HG03460 (cell line): Measurements from ENCODE around the gene COL16A1.

ENCODE experiments used
- ATAC-seq: cut with Tn5 transposase; IDR thresholded peaks from one replicate; pipeline ENCODE4 v1.9.1; 2021; ENCODE audit not compliant: unreplicated experiment

Gene COL16A1

DNA sequence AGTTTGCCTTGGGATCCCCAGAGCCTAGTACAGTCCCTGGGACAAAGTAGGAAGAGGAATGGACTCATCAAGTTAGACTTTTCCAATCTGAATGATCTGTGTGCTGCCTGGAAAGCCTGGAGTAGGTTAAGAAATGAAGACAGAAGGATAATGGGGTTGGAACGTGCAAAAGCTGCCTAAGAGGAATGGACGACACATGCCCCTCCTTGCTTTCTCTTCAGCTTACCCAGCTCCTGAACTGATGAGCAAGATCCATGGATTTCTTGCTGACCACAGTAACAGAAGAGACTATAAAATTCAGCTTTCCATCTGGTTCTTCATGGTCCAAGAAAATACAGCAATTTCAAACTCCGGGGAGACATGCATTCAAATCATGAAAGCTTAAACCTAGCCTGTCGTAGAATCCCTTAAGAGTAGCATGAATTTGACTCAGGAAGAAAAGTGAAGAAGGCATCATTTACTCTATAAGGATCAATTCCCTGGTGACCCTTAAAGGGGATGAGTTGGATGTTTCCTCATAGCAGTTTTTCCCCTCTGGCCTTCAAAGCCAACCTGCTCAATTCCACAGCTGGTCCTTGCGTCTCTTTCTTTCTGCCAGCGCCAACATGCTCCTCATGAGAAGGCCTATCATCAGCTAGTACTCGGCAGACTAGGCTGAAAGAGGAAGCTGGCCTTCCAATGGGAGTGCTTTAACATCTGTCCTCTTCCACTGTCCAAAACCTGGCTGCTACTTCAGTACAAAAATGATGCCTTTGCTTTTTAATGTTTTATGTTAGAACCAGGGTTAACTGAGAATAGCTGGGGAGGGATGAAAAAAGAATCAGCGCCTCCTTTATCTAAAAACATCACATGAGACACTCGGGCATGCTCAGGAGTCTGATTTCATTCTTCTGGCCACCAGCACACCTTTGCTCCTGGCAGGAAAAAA lies 53.4 kb downstream of the COL16A1 start:
- no peak for ATAC-seq

GRCh38 chr1:31648641-31649357 lies 55.0 kb downstream of the COL16A1 start:
- ATAC-seq = no peak

DNA sequence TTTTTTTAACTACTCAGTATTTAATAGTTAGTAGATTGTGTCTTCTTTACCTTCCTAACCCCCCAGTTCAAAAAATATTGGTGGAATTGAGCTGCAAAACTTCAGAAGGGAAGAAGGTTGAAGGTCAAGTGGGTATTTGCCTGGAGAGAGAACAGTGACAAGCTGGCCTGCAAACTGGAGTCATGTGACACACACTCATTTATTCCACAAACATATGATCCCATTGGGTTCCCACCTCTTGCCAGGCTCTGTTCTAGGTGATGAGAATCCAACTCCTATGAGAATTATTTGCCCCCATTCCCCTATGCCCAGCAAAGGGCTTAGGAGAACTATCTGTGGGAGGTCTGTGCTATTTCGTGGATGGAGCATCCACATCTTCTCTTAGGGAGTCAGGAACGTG lies 55.6 kb downstream of the COL16A1 start:
- no peak for ATAC-seq

GRCh38 chr1:31647106-31647505 lies 56.7 kb downstream of the COL16A1 start:
- ATAC-seq = no peak

DNA sequence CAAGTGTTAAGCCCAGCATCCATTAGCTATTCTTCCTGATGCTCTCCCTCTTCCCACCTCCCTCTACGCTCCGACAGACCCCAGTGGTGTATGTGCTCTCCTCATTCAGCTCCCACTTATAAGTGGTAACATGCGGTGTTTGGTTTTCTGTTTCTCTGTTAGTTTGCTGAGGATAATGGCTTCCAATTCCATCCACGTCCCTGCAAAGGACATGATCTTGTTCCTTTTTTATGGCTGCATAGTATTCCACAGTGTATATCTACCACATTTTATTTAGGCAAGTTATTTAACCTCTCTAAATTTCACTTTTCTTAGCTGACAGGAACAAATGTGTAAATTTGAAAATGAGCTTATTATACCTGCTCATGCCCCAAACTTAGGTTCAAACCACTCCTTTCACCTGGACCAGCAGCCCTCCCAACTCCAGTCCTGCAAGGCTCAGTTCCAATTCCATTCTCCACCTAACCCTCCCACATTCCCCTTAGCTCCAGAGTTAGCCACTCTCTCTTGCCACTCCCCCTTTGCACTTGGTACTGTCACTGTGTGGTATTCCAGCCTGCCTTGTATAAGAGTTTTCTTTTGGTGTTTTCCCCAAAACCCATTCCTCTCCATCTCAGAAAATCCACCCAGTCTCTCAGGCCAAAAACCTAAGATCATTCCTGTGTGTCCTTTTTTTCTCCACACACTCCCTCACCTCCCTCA lies 57.4 kb downstream of the COL16A1 start:
- ATAC-seq = no peak

DNA sequence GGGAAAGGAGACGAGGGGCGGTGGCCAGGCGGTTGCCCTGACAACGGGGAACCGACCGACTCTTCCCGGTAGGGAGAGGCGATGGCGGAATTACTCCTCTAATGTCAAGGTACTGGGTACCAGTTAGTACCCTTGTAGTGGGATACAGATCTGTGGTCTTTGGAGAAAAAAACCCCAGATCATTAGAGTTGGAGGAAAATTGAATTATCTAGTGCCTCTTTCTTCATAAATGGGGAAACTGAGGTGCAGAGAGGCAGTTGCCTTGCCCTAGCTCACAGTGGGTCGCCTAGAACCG lies 58.6 kb downstream of the COL16A1 start:
- ATAC-seq = no peak

DNA sequence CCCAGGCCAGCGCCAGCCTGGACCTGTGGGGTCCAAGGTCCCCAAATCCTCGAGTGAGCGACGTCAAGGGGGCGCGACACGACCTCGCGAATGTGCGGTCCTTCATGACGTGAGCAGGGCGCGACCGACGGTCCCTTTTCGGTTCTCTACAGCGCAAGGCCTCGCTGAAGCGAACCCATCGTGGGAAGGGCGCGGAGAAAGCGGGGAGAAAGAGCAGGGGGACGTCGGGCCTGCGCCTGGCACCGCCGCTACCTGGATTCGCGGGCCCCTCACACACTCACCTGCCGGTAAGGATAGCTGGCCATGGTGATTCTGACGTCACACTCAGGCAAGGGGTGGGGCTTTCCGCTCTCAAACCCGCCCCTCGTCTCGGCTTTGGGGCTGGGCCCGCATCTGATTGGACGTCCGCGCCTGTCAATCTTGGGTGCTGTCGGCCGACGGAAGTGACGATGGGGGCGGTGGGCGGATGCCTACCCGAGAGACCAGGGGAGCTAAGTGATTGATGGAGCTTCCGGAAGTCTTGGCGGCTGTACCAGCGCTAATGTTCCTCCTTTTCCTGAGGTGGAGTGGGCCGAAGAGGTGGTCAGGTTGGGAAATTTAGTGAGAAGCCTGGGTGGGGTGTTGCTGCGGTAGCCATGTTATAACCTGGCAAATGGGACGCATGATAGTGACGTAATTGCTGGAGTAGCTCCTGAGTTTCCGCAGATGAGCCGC lies 59.1 kb downstream of the COL16A1 start, which contains the start of gene PEF1:
Gene PEF1, minus strand, starts transcription at position 317 of the 714 bp plus-strand sequence. Its CDS starts 12 bp downstream, at position 305.
- peak; percentile 88 for ATAC-seq

- no peak for ATAC-seq
Measured at GRCh38 chr1:31643976-31644559, 59.7 kb downstream of the COL16A1 start.

- no peak for ATAC-seq
Measured at GRCh38 chr1:31642897-31643296, 60.9 kb downstream of the COL16A1 start.

DNA sequence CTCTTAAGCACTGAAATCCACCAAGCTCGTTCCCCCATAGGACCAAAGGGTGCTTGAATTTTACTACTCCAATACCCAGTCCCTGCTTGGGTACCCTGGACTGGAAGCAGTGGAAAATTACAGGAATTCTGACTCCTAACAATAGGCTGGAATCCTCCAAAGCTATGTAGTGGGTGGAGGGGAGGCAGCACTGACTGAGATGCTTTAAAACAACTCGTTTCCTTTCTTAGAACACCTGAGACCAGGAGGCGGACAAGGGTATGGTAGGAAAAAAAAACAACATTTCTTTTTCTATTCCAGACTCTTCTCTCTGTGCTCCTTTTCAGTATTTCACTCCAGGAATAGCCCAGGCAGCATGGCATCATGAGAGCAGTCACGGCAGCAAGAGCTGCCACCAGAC lies 61.5 kb downstream of the COL16A1 start:
- ATAC-seq = no peak

GRCh38 chr1:31640964-31641363 lies 62.9 kb downstream of the COL16A1 start:
- ATAC-seq = no peak

DNA sequence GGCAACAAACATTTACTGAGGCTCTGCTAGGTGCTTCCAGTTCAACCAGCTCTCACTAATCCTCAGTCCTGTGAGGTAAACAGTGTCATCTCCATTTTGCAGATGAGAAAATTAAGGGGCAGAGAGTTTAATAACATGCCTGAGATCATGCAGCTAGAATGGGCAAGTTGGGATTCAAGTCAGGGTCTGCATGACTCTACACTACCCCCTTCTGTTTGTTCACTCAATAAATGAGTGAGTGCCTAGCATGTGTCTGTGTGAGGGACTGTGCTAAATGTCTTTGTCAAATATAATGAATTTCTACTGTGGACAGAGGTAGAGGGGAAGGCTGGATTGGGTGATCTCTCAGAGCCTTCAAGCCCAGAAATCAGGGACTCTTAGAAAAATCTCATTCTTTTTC lies 63.6 kb downstream of the COL16A1 start:
- no peak for ATAC-seq

DNA sequence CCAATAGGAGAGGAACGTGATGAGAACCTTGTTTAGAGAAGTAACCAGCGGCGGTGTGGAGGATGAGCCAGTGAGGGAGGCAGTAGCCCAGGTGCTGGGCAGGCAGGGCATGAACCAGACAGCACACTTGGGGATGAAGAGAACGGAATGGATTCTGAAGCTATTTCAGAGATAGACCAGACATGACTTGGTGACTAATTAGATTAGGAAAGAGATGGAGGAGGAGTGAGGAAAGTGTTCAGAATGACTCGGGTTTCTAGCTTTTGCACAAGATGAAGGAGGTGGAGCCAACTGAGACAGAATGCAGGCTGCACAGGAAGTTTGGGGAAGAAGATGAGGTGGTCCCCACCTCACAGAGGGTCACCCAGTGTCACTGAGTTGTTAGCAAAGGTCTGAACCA lies 64.3 kb downstream of the COL16A1 start:
- ATAC-seq = no peak

DNA sequence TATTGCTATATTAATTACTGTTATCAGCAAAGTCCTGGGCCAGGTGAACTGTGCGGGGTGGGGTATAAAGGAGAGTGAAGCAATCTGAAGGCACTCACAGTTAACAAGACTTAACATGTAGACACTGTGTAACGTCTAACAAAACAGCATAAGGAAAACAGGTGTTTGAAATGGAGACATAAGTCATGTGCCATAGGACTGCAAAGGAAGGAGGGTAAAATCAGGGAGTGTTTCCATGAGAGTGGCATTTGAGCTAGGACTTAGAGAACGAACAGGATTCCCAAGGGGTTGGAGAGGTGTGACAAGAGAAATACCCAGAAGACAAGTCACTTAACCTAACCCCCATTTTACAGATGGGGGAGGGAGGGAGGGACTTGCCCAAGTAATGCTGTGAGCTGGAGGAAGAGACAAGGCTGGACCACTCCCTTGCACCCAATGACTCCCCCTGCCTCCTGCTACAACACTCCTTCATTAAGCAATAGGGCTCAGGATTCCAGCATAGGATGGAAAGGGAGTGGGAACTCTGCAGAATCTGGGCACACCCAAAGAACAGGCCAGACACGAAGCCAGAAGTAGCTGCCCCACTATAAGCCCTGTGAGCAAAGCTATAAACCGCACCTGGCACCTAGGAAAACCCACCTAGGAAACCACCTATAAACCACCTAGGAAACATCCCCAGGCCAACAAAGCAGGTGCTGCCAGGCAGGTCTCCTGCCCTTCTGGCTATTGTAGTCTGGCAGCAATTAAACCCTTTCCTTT lies 65.7 kb downstream of the COL16A1 start:
- ATAC-seq = no peak

DNA sequence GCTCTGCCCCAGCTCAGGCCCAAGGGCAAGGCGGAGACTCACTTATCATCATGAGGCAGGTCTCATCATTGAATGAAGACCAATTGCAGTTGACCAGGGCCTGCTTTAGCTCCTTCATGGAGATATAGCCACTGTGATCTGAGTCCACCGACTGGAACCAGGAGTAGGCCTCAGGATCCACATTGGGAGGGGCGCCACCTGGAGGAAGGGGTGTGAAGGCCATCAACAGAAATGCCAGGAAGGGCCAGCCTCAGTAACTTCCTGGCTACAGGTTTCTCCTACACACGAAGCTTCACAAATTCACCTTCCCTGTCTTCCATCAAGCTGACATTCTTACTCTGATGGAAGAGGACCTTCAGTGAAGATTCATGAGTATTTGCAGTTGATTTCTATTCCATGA lies 70.7 kb downstream of the COL16A1 start:
- no peak for ATAC-seq

DNA sequence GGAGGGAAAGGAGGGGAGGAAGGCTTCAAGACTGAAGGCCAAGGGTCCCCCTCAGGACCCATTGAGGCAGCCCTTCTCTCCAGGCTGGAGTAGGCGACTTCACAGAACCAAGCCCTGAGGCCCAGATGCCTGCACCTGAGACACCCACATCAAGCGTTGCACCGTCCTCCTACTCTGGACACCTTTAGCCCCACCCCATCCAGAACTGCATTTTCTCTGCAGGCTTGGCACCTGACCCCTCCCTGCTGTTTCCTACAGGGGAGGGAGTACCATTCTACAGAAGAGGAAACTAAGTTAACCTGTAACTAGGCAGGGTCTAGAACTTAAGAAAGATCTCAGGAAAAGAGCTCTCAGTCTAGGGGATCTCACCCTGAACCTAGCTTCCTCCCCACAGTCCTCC lies 71.2 kb downstream of the COL16A1 start:
- ATAC-seq = no peak

DNA sequence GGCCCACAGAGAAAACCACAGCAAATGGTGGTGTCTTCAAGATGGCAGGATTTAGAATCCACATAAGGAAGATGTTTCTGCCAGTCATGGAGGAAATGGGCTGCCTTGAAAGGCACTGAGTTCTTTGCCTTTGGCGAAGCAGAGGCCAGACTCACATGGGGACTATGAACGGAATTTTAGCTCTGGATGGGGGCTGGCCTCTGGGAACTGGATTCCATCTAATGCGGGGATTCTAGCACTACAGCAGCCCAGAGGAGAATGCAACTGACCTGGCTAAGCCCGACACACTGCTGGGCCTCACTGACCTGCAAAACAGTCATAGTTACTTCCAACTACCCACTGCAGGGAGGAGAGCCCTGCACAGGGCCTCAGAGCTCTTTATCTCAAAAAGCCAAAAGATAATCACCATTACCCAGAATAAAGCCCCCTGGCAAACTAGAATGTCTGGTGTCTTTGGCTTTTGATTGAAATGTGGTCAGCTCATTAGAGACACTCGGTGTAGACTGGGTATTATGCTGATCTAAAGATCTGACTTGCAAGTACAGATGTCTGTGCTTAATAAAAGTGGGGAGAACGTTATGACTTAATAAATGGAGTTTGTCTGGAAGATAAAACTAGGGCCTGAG lies 74.8 kb downstream of the COL16A1 start:
- no peak for ATAC-seq

GRCh38 chr1:31627930-31628559 lies 75.8 kb downstream of the COL16A1 start:
- no peak for ATAC-seq

DNA sequence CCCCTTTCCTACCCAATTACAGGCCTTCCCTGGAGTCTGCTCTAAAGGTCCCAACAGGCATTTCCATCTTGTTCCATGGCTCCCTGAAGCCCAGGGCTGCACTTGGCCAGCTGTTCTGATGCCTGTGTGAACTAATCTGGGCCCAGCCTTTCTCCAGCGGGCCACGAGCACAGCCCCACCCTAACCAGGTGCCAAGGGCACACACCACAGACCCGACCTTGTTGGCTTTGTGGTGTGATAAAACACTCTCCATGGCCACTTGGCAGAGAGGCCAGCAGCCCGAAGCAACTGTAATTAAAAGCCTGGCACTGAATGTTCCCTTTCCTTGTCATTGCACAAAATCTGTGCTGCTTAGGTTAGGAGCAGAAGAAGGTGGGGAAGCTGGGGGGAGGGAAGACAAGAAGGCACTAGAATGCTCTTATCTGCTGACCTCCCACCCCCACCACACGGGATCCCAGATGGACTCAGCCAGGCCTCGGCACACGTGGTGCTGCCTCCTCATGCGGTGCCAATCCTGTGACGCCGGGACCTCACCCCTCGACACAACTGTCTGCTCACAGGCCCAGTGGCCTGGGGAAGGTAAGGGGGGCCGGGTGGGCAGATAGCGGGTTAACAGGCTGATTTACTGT lies 76.4 kb downstream of the COL16A1 start:
- no peak for ATAC-seq
